Lower leg skin (tissue), 4 donors: ENCODE results near the gene GAGE1. TPM values are rescaled to one million over a fixed set of nuclear protein-coding genes. Genes with fewer than 3 reads are reported as not detected.
"Not testable (repeated sequence)": the region's sequence is repeated elsewhere in the genome, so short reads cannot be mapped to it uniquely, and the experiment has no call there.

Source experiments
- DNase-seq, 2 donors: peaks; one replicate each; pipeline ENCODE4 v3.0.0-alpha.2; 2019; ENCODE audit warnings: low spot score in 2 of 2
- H3K4me3 ChIP-seq: fragments of 200-600 bp; sonication (generic); 2 replicates; pipeline ENCODE4 v1.5.1; 2017; ENCODE audit warnings: mild to moderate bottlenecking, low read depth; ENCODE audit not compliant: poor library complexity, severe bottlenecking
- WGBS, 2 donors: methylation state at CpG; one replicate each; pipeline ENCODE4 v1.1.5; 2018; 5-methylcytosine and 5-hydroxymethylcytosine counted together
- intact Hi-C: fragments of 100-400 bp; cut with DNase I; formaldehyde crosslinking; loops from one replicate; pipeline ENCODE4 v1.15.0; 2023; ENCODE audit warnings: low total_unique reads
- total RNA-seq, 4 donors: library from RNA; depleted of rRNA; stranded (reverse); fragments of >200 nt; gene quantifications; one replicate each; pipeline ENCODE4 v1.1.0, GENCODE V29; 2016

GAGE1 gene, protein sequence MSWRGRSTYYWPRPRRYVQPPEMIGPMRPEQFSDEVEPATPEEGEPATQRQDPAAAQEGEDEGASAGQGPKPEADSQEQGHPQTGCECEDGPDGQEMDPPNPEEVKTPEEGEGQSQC
- total RNA-seq = not detected

DNA sequence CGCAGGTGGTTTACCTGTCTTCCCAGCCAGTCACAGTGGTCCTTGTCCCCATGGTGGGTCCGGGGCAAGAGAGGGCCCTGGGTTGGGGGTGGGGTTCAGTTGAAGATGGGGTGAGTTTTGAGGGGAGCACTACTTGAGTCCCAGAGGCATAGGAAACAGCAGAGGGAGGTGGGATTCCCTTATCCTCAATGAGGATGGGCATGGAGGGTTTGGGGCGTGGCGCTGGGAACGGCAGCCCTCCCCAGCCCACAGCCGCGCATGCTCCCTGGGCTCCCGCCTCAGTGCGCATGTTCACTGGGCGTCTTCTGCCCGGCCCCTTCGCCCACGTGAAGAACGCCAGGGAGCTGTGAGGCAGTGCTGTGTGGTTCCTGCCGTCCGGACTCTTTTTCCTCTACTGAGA lies at the start of gene GAGE1:
GAGE1 (plus strand) TSS at position 301 of the 400 bp plus-strand sequence. CDS start 1,155 bp downstream, outside the sequence.
- DNase-seq, H3K4me3 ChIP-seq, intact Hi-C loops: not testable (repeated sequence)
- no CpG with 5 or more reads among the region's 16 CpGs for WGBS, 2 donors

DNA sequence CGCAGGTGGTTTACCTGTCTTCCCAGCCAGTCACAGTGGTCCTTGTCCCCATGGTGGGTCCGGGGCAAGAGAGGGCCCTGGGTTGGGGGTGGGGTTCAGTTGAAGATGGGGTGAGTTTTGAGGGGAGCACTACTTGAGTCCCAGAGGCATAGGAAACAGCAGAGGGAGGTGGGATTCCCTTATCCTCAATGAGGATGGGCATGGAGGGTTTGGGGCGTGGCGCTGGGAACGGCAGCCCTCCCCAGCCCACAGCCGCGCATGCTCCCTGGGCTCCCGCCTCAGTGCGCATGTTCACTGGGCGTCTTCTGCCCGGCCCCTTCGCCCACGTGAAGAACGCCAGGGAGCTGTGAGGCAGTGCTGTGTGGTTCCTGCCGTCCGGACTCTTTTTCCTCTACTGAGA lies 47.8 kb upstream of the GAGE1 start, which contains the start of gene GAGE12E:
GAGE12E (plus strand) TSS at position 301 of the 400 bp plus-strand sequence. CDS start 1,155 bp downstream, outside the sequence.
- H3K4me3 ChIP-seq, intact Hi-C loops, DNase-seq: not testable (repeated sequence)
- no CpG with 5 or more reads among the region's 16 CpGs for WGBS, 2 donors

DNA sequence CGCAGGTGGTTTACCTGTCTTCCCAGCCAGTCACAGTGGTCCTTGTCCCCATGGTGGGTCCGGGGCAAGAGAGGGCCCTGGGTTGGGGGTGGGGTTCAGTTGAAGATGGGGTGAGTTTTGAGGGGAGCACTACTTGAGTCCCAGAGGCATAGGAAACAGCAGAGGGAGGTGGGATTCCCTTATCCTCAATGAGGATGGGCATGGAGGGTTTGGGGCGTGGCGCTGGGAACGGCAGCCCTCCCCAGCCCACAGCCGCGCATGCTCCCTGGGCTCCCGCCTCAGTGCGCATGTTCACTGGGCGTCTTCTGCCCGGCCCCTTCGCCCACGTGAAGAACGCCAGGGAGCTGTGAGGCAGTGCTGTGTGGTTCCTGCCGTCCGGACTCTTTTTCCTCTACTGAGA lies 38.3 kb upstream of the GAGE1 start, which contains the start of gene GAGE12F:
GAGE12F (plus strand) TSS at position 301 of the 400 bp plus-strand sequence. CDS start 1,155 bp downstream, outside the sequence.
- intact Hi-C loops, DNase-seq, H3K4me3 ChIP-seq: not testable (repeated sequence)
- no CpG with 5 or more reads among the region's 16 CpGs for WGBS, 2 donors

DNA sequence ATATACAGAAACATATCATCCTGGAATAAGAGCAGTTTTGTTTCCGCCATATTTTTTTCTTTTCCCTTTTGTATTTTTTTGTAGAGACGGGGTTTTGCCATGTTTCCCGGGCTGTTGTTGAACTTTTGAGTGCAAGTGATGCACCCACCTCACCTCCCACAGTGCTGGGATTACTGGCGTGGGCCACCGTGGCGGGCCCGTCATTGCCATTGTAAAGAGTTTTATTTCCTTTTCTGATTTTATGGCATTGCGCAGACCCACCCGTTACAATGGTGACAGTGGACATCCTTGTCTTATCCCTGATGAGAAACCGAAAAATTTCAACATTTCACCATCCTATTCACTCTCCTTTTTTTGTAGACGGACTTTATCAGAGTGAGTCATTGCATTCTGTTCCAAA lies 30.1 kb upstream of the GAGE1 start:
- H3K4me3 ChIP-seq, intact Hi-C loops, DNase-seq: not testable (repeated sequence)
- 98% methylated on average over 7 of the region's 11 CpGs; no CpG with 5 or more reads in 1 of the 2 donors for WGBS, 2 donors

DNA sequence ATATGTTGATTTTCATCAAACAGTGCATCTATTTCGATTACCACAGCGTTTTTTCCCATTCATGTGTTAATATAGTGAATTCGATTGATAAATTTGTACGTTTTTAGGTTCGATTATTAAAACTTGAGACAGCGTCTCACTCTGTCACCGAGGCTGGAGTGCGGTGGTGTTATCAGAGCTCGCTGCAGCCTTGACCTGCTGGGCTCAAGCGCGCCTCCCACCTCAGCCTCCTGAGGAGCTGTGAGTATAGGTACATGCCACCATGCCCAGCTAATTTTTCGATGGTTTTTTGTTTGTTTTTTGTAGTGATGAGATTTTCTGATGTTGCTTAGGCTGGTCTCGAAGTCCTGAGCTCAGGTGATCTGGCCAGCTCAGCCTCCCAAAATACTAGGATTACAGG lies 29.7 kb upstream of the GAGE1 start:
- DNase-seq, intact Hi-C loops, H3K4me3 ChIP-seq: not testable (repeated sequence)
- WGBS, 2 donors = 99% methylated on average over 10 of the region's 13 CpGs; no CpG with 5 or more reads in 1 of the 2 donors

DNA sequence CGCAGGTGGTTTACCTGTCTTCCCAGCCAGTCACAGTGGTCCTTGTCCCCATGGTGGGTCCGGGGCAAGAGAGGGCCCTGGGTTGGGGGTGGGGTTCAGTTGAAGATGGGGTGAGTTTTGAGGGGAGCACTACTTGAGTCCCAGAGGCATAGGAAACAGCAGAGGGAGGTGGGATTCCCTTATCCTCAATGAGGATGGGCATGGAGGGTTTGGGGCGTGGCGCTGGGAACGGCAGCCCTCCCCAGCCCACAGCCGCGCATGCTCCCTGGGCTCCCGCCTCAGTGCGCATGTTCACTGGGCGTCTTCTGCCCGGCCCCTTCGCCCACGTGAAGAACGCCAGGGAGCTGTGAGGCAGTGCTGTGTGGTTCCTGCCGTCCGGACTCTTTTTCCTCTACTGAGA lies 28.7 kb upstream of the GAGE1 start, which contains the start of gene GAGE12G:
GAGE12G (plus strand) TSS at position 301 of the 400 bp plus-strand sequence. CDS start 1,155 bp downstream, outside the sequence.
- DNase-seq, H3K4me3 ChIP-seq, intact Hi-C loops: not testable (repeated sequence)
- WGBS, 2 donors = no CpG with 5 or more reads among the region's 16 CpGs

DNA sequence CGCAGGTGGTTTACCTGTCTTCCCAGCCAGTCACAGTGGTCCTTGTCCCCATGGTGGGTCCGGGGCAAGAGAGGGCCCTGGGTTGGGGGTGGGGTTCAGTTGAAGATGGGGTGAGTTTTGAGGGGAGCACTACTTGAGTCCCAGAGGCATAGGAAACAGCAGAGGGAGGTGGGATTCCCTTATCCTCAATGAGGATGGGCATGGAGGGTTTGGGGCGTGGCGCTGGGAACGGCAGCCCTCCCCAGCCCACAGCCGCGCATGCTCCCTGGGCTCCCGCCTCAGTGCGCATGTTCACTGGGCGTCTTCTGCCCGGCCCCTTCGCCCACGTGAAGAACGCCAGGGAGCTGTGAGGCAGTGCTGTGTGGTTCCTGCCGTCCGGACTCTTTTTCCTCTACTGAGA lies 19.2 kb upstream of the GAGE1 start, which contains the start of gene GAGE12H:
GAGE12H (plus strand) TSS at position 301 of the 400 bp plus-strand sequence. CDS start 1,155 bp downstream, outside the sequence.
- DNase-seq, H3K4me3 ChIP-seq, intact Hi-C loops: not testable (repeated sequence)
- WGBS, 2 donors = no CpG with 5 or more reads among the region's 16 CpGs

DNA sequence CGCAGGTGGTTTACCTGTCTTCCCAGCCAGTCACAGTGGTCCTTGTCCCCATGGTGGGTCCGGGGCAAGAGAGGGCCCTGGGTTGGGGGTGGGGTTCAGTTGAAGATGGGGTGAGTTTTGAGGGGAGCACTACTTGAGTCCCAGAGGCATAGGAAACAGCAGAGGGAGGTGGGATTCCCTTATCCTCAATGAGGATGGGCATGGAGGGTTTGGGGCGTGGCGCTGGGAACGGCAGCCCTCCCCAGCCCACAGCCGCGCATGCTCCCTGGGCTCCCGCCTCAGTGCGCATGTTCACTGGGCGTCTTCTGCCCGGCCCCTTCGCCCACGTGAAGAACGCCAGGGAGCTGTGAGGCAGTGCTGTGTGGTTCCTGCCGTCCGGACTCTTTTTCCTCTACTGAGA lies 9.6 kb upstream of the GAGE1 start, which contains the start of gene GAGE2A:
GAGE2A (plus strand) TSS at position 301 of the 400 bp plus-strand sequence. CDS start 1,155 bp downstream, outside the sequence.
- DNase-seq, H3K4me3 ChIP-seq, intact Hi-C loops: not testable (repeated sequence)
- WGBS, 2 donors = no CpG with 5 or more reads among the region's 16 CpGs

DNA sequence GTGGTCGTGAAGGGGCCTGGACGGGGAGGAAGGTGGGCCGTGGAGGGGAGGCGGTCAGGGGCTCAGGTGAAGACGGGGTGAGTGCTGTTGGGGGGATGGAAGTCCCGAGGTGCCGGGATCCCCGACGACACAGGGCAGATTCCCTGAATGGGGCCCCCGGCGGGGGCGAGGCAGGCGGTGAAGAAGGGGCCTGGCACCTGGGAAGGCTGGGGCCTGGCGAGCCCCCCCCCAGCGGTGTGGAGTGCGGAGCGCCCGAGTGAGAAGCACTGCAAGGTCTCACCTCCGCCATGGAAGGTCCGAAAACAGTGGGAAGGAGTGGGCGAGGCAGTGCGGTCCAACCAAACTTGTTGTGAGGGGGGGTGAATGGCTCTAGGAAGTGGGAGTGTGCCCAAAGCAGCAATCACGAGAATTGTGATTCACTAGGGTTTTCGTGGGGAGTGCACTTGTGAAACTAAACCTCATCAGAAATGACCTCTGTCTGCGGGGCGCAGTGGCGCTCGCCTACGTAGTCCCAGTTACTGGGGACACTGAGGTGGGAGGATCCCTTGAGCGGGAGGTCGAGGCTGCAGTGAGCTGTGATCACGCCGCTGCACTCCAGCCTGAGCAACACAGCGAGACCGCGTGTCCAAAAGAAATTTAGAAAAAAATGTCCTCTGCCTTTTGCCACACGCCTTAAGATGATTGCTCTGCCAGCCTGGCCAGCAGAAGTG lies 8.9 kb upstream of the GAGE1 start:
- peak in 1 of 2 donors; percentile 91 for DNase-seq
- H3K4me3 ChIP-seq, intact Hi-C loops: not testable (repeated sequence)
- 90 to 94% methylated on average over 27 to 32 of the region's 37 CpGs for WGBS, 2 donors

DNA sequence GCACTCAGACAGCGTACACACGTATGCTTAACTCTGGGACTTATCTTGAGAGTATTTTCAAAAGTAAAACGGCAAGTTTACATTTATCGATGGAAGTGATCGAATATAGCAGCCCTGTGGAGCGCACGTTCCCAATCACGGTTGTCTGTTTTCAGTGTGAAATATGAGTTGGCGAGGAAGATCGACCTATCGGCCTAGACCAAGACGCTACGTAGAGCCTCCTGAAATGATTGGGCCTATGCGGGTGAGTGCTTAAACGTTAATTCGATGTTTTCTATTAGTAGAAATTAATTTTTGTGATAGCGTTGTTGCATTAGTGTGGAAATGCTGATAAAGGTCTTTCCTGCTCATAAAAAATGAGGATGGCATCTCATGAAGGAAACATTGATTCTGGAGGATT lies 8.3 kb upstream of the GAGE1 start:
- H3K4me3 ChIP-seq, intact Hi-C loops, DNase-seq: not testable (repeated sequence)
- WGBS, 2 donors = 88 to 97% methylated on average over 14 to 15 of the region's 17 CpGs
